IMR-90 (cell line): ENCODE measurements around the gene IL6ST. TPM values are rescaled to one million over a fixed set of nuclear protein-coding genes. Genes with fewer than 3 reads are reported as not detected.

ENCODE experiments used
- ATAC-seq: fragments of 200-7000 bp; cut with Tn5 transposase; 2 replicates; pipeline ENCODE4 v1.9.1; 2020; ENCODE audit warnings: low read depth, mild to moderate bottlenecking, moderate library complexity
- BruUV-seq: library from RNA; stranded (reverse); fragments of 400-500 nt; replicated peaks from 2 replicates; lab custom pipeline; 2021; lab: Mats Ljungman, UMichigan
- CTCF ChIA-PET: fragments of 300-600 bp; formaldehyde crosslinking; extraction: SDS; loops from one replicate; lab custom pipeline; 2021; ENCODE audit warnings: antibody characterized with exemption; lab: Yijun Ruan, JAX
- POLR2A ChIA-PET: fragments of 300-600 bp; sonication (Branson Sonifier 250); formaldehyde crosslinking; loops from one replicate; lab custom pipeline; 2022; ENCODE audit warnings: antibody characterized with exemption; ENCODE audit not compliant: unreplicated experiment; lab: Charles Lee
- DNase-seq: peaks from one replicate; pipeline ENCODE4 v3.0.0; 2013
- H2AFZ ChIP-seq: replicated peaks from 2 replicates; pipeline ENCODE3; 2013; ENCODE audit warnings: low read length, mild to moderate bottlenecking; ENCODE audit not compliant: poor library complexity
- H2AK5ac ChIP-seq: 2 replicates; pipeline ENCODE4 v1.6.1; 2013; ENCODE audit warnings: low read depth, low read length, inconsistent platforms
- H2AK9ac ChIP-seq: replicated peaks from 2 replicates; pipeline ENCODE3; 2013; ENCODE audit warnings: mild to moderate bottlenecking, low read depth, low read length, moderate library complexity; ENCODE audit not compliant: poor library complexity
- H2BK120ac ChIP-seq: 2 replicates; pipeline ENCODE4 v1.6.1; 2013; ENCODE audit warnings: low read depth, low read length, inconsistent platforms
- H2BK15ac ChIP-seq: 3 replicates; pipeline ENCODE4 v1.6.1; 2013; ENCODE audit warnings: low read depth, low read length, inconsistent platforms
- H2BK20ac ChIP-seq: 2 replicates; pipeline ENCODE4 v1.6.1; 2013; ENCODE audit warnings: low read depth, mild to moderate bottlenecking, inconsistent platforms, low read length, moderate library complexity
- H2BK5ac ChIP-seq: 2 replicates; pipeline ENCODE4 v1.6.1; 2013; ENCODE audit warnings: mild to moderate bottlenecking, low read depth, low read length, inconsistent platforms; ENCODE audit not compliant: poor library complexity, severe bottlenecking
- H3K14ac ChIP-seq: replicated peaks from 2 replicates; pipeline ENCODE4 v1.6.1; 2013; ENCODE audit warnings: low read depth, low read length, inconsistent platforms
- H3K18ac ChIP-seq: 2 replicates; pipeline ENCODE4 v1.6.1; 2013; ENCODE audit warnings: low read depth, low read length, control low read depth
- H3K23ac ChIP-seq: 2 replicates; pipeline ENCODE4 v1.6.1; 2013; ENCODE audit warnings: low read depth, low read length, inconsistent platforms
- H3K27ac ChIP-seq: 2 replicates; pipeline ENCODE4 v1.5.1; 2013; ENCODE audit warnings: mild to moderate bottlenecking, control low read depth, low read length; ENCODE audit not compliant: insufficient read depth
- H3K27me3 ChIP-seq: 2 replicates; pipeline ENCODE4 v1.6.1; 2013; ENCODE audit warnings: low read length; ENCODE audit not compliant: control insufficient read depth, insufficient read depth
- H3K36me3 ChIP-seq: 2 replicates; pipeline ENCODE4 v1.6.1; 2013; ENCODE audit warnings: low read length, mixed read lengths; ENCODE audit not compliant: control insufficient read depth, insufficient read depth
- H3K4ac ChIP-seq: 2 replicates; pipeline ENCODE4 v1.6.1; 2013; ENCODE audit warnings: low read depth, low read length, inconsistent platforms
- H3K4me1 ChIP-seq: 2 replicates; pipeline ENCODE4 v1.6.1; 2013; ENCODE audit warnings: low read length, mixed read lengths; ENCODE audit not compliant: control insufficient read depth, insufficient read depth
- H3K4me2 ChIP-seq: 2 replicates; pipeline ENCODE4 v1.6.1; 2013; ENCODE audit warnings: low read depth, mild to moderate bottlenecking, control low read depth, low read length, moderate library complexity
- H3K4me3 ChIP-seq: 2 replicates; pipeline ENCODE4 v1.5.1; 2013; ENCODE audit warnings: low read depth, mild to moderate bottlenecking, control low read depth, low read length, moderate library complexity; ENCODE audit not compliant: insufficient read depth
- H3K56ac ChIP-seq: 2 replicates; pipeline ENCODE4 v1.6.1; 2013; ENCODE audit warnings: low read length, inconsistent platforms; ENCODE audit not compliant: insufficient read depth; ENCODE audit errors: extremely low read depth
- H3K79me1 ChIP-seq, 2 experiments: 2 replicates each; pipeline ENCODE4 v1.6.1; 2013; ENCODE audit warnings: low read length in 2 of 2, inconsistent platforms in 1 of 2, low read depth in 1 of 2
- H3K9ac ChIP-seq: 2 replicates; pipeline ENCODE4 v1.6.1; 2013; ENCODE audit warnings: low read depth, low read length, control low read depth
- H3K9me1 ChIP-seq: 2 replicates; pipeline ENCODE4 v1.6.1; 2013; ENCODE audit warnings: low read length, inconsistent platforms; ENCODE audit not compliant: insufficient read depth
- H3K9me3 ChIP-seq: 2 replicates; pipeline ENCODE4 v1.6.1; 2013; ENCODE audit warnings: low read length; ENCODE audit not compliant: control insufficient read depth, insufficient read depth
- H4K20me1 ChIP-seq: 2 replicates; pipeline ENCODE4 v1.6.1; 2013; ENCODE audit warnings: low read length, inconsistent platforms; ENCODE audit not compliant: insufficient read depth
- H4K5ac ChIP-seq: 2 replicates; pipeline ENCODE4 v1.6.1; 2013; ENCODE audit warnings: mild to moderate bottlenecking, low read depth, low read length, control low read depth
- H4K8ac ChIP-seq, 2 experiments: 2 replicates each; pipeline ENCODE4 v1.6.1; 2013; ENCODE audit warnings: low read depth in 2 of 2, low read length in 2 of 2, control low read depth in 1 of 2, inconsistent platforms in 1 of 2
- H4K91ac ChIP-seq: 2 replicates; pipeline ENCODE4 v1.6.1; 2013; ENCODE audit warnings: low read depth, low read length, inconsistent platforms; ENCODE audit not compliant: insufficient read depth
- BHLHE40 ChIP-seq: fragments of 150-350 bp; IDR thresholded peaks from 2 replicates; pipeline ENCODE4 v1.6.1; 2016; ENCODE audit warnings: mild to moderate bottlenecking, low read depth, low read length
- CEBPB ChIP-seq: IDR thresholded peaks from 2 replicates; pipeline ENCODE4 v1.6.1; 2012; ENCODE audit warnings: low read depth, low read length, improper control_type of control experiment
- CHD1 ChIP-seq: IDR thresholded peaks from 2 replicates; pipeline ENCODE4 v1.6.1; 2012; ENCODE audit warnings: low read depth, low read length, improper control_type of control experiment
- CTCF ChIP-seq: conservative IDR thresholded peaks from 2 replicates; pipeline ENCODE4 v1.5.1; 2012; ENCODE audit warnings: mild to moderate bottlenecking, low read depth, low read length, improper control_type of control experiment
- ELK1 ChIP-seq: fragments of 150-350 bp; IDR thresholded peaks from 2 replicates; pipeline ENCODE4 v1.6.1; 2016; ENCODE audit warnings: low read depth, mild to moderate bottlenecking, low read length, moderate library complexity, borderline replicate concordance
- FOS ChIP-seq: fragments of 150-350 bp; IDR thresholded peaks from 2 replicates; pipeline ENCODE4 v1.6.1; 2016; ENCODE audit warnings: low read depth, low read length
- MAFK ChIP-seq: IDR thresholded peaks from 2 replicates; pipeline ENCODE4 v1.6.1; 2012; ENCODE audit warnings: low read depth, low read length, improper control_type of control experiment
- MAZ ChIP-seq: IDR thresholded peaks from 2 replicates; pipeline ENCODE4 v1.6.1; 2012; ENCODE audit warnings: low read depth, mild to moderate bottlenecking, low read length, improper control_type of control experiment, moderate library complexity, borderline replicate concordance
- MXI1 ChIP-seq: IDR thresholded peaks from 2 replicates; pipeline ENCODE4 v1.6.1; 2012; ENCODE audit warnings: low read depth, mild to moderate bottlenecking, low read length, moderate library complexity, borderline replicate concordance
- NFE2L2 ChIP-seq: fragments of 150-350 bp; IDR thresholded peaks from 2 replicates; pipeline ENCODE4 v1.6.1; 2016; ENCODE audit warnings: low read depth, mild to moderate bottlenecking, low read length
- POLR2A ChIP-seq: IDR thresholded peaks from 2 replicates; pipeline ENCODE4 v1.6.1; 2012; ENCODE audit warnings: mild to moderate bottlenecking, low read depth, low read length
- RAD21 ChIP-seq: IDR thresholded peaks from 2 replicates; pipeline ENCODE4 v1.6.1; 2012; ENCODE audit warnings: low read length, improper control_type of control experiment
- RCOR1 ChIP-seq: IDR thresholded peaks from 2 replicates; pipeline ENCODE4 v1.6.1; 2012; ENCODE audit warnings: mild to moderate bottlenecking, low read length, improper control_type of control experiment; ENCODE audit not compliant: insufficient replicate concordance
- RFX5 ChIP-seq: IDR thresholded peaks from 2 replicates; pipeline ENCODE4 v1.8.0; 2012; ENCODE audit warnings: low read depth, mild to moderate bottlenecking, low read length, moderate library complexity
- SMC3 ChIP-seq: fragments of 150-350 bp; IDR thresholded peaks from 2 replicates; pipeline ENCODE4 v1.6.1; 2016; ENCODE audit warnings: low read depth, mild to moderate bottlenecking, antibody characterized with exemption, low read length, moderate library complexity
- USF2 ChIP-seq: fragments of 150-350 bp; IDR thresholded peaks from 2 replicates; pipeline ENCODE4 v1.6.1; 2017; ENCODE audit warnings: mild to moderate bottlenecking, antibody characterized with exemption, low read length, low read depth
- WGBS, 2 experiments: methylation state at CpG; one replicate each; pipeline versions ENCODE4 v1.1.5 to v1.1.7; 2013; ENCODE audit warnings: missing lambda C conversion rate in 2 of 2; ENCODE audit not compliant: insufficient read length in 1 of 2; ENCODE audit errors: extremely low coverage in 2 of 2; 5-methylcytosine and 5-hydroxymethylcytosine counted together
- dilution Hi-C: fragments of 300-500 bp; cut with HindIII; formaldehyde crosslinking; loops from one replicate; pipeline ENCODE4 v1.14.3; 2018; ENCODE audit warnings: low sequenced_read_pairs; ENCODE audit not compliant: unreplicated experiment
- in situ Hi-C: fragments of 300-500 bp; cut with MboI; formaldehyde crosslinking; loops from 3 replicates; pipeline ENCODE4 v1.14.3; 2019; ENCODE audit warnings: low sequenced_read_pairs, inconsistent platforms, mixed read lengths
- intact Hi-C: fragments of 100-400 bp; cut with micrococcal nuclease; formaldehyde crosslinking; loops from 2 replicates; pipeline ENCODE4 v1.10.0; 2022
- polyA plus RNA-seq, 3 experiments: library from polyadenylated mRNA; depleted of rRNA; stranded (reverse); fragments of >200 nt; gene quantifications; 2 replicates each; pipeline ENCODE4 v1.2.3, GENCODE V29; 2012; ENCODE audit warnings: low replicate concordance in 1 of 3
- total RNA-seq: library from RNA; depleted of rRNA; stranded (reverse); fragments of >200 nt; gene quantifications from 2 replicates; pipeline ENCODE4 v1.2.3, GENCODE V29; 2012

Gene IL6ST
- total and polyA plus RNA-seq, 2 of the 4 experiments (the other 2 are of a cell fraction) = 90.6 to 506 TPM

GRCh38 chr5:56028708-56029107 lies 33.9 kb upstream of the IL6ST start:
- Histone ChIP-seq H3K4me2 (no peak overlapping the region), H2AK9ac (no peak overlapping the region), H4K91ac (no peak overlapping the region), H4K5ac (no peak overlapping the region), H2BK5ac (no peak overlapping the region), H2BK120ac (no peak overlapping the region), H2BK20ac (no peak overlapping the region), H4K8ac (no peak overlapping the region), H3K4me1 (peaks cover 4% of the 10 kb centered on the region; the same call in 1 of the 2 replicates), H3K79me1 (peaks cover 0 to 3% of the 10 kb centered on the region in 2 experiments; a peak in 1 of 4 replicates), H3K18ac (no peak overlapping the region), H3K4ac (no peak overlapping the region), H2AK5ac (peak overlapping the region; percentile 75; the same call in 1 of the 2 replicates), H3K27ac (no peak overlapping the region), H4K20me1 (no peaks in the 10 kb centered on the region), H3K9me3 (0 out of 2 replicates have a peak, but pooled peaks cover 2% of the 10 kb centered on the region), H3K9ac (no peak overlapping the region), H3K14ac (no peak overlapping the region), H3K27me3 (no peaks in the 10 kb centered on the region), H3K23ac (no peak overlapping the region), H2AFZ (no peak overlapping the region), H3K9me1 (peaks cover 5% of the 10 kb centered on the region; the same call in 1 of the 2 replicates), H2BK15ac (no peak overlapping the region), H3K36me3 (no peaks in the 10 kb centered on the region), H3K4me3 (no peak overlapping the region), H3K56ac (no peak overlapping the region)
- TF ChIP-seq USF2 = no peak
- no peak for TF ChIP-seq POLR2A
- TF ChIP-seq SMC3 = no peak
- TF ChIP-seq ELK1 = no peak
- no peak for TF ChIP-seq CTCF
- no peak for TF ChIP-seq NFE2L2
- TF ChIP-seq MAZ = no peak
- TF ChIP-seq RCOR1 = no peak
- TF ChIP-seq MXI1 = no peak
- TF ChIP-seq RAD21 = no peak
- TF ChIP-seq CEBPB = no peak
- TF ChIP-seq CHD1 = no peak
- TF ChIP-seq RFX5 = no peak
- no peak for TF ChIP-seq BHLHE40
- TF ChIP-seq MAFK = no peak
- no peak for TF ChIP-seq FOS
- no peak for ATAC-seq
- no peak for DNase-seq
- in situ Hi-C loops = no loop called here
- no TSS peak for BruUV-seq
- intact Hi-C loops = no loop called here
- WGBS, 2 experiments = 100% methylated on average over 2 of the region's 6 CpGs; no CpG with 5 or more reads in 1 of the 2 experiments
- dilution Hi-C loops = no loop called here
- ChIA-PET CTCF (no interaction called here), POLR2A (no interaction called here)
